Caco-2 (cell line): Measurements from ENCODE around the gene ZC3H18. TPM values are rescaled to one million over a fixed set of nuclear protein-coding genes. Genes with fewer than 3 reads are reported as not detected.

Experiments
- BruUV-seq: library from RNA; stranded (reverse); fragments of 400-500 nt; replicated peaks from 2 replicates; lab custom pipeline; 2021; lab: Mats Ljungman, UMichigan
- CTCF ChIA-PET: fragments of 300-600 bp; sonication (Branson Sonifier 250); formaldehyde crosslinking; loops from one replicate; lab custom pipeline; 2022; ENCODE audit warnings: antibody characterized with exemption; lab: Charles Lee
- POLR2A ChIA-PET: fragments of 300-600 bp; sonication (Branson Sonifier 250); formaldehyde crosslinking; loops from one replicate; lab custom pipeline; 2022; ENCODE audit warnings: antibody characterized with exemption; lab: Charles Lee
- DNase-seq, 2 experiments: peaks; one replicate each; pipeline versions ENCODE4 v3.0.0 to v3.0.0-alpha.2; 2020 to 2022
- H3K27me3 ChIP-seq: replicated peaks from 2 replicates; pipeline ENCODE4 v1.6.0; 2011; ENCODE audit warnings: low read length; ENCODE audit not compliant: control insufficient read depth, insufficient read depth
- H3K36me3 ChIP-seq: 2 replicates; pipeline ENCODE4 v1.5.1; 2011; ENCODE audit warnings: low read length; ENCODE audit not compliant: control insufficient read depth, insufficient read depth
- H3K4me1 ChIP-seq: fragments of 250-450 bp; sonication (Bioruptor Pico); 2 replicates; pipeline ENCODE4 v1.5.1; 2020; ENCODE audit warnings: mild to moderate bottlenecking
- H3K4me3 ChIP-seq: 2 replicates; pipeline ENCODE4 v1.5.1; 2011; ENCODE audit warnings: low read depth, mild to moderate bottlenecking, control low read depth, low read length
- H3K9me3 ChIP-seq: fragments of 250-450 bp; sonication (Bioruptor Pico); 2 replicates; pipeline ENCODE4 v1.5.1; 2020; ENCODE audit warnings: mild to moderate bottlenecking, moderate library complexity
- H3K27ac Mint-ChIP-seq: one replicate; pipeline ENCODE4 v1.8.0; 2022; ENCODE audit warnings: mixed read lengths; ENCODE audit not compliant: unreplicated experiment
- H3K27me3 Mint-ChIP-seq: one replicate; pipeline ENCODE4 v1.8.0; 2022; ENCODE audit warnings: mixed read lengths; ENCODE audit not compliant: insufficient read depth, unreplicated experiment
- H3K36me3 Mint-ChIP-seq: one replicate; pipeline ENCODE4 v1.8.0; 2022; ENCODE audit warnings: mild to moderate bottlenecking, mixed read lengths; ENCODE audit not compliant: insufficient read depth, unreplicated experiment
- H3K4me1 Mint-ChIP-seq: one replicate; pipeline ENCODE4 v1.8.0; 2022; ENCODE audit warnings: low read depth, mixed read lengths; ENCODE audit not compliant: unreplicated experiment
- H3K4me3 Mint-ChIP-seq: one replicate; pipeline ENCODE4 v1.8.0; 2022; ENCODE audit warnings: mild to moderate bottlenecking, moderate library complexity, mixed read lengths; ENCODE audit not compliant: unreplicated experiment
- H3K9me3 Mint-ChIP-seq: one replicate; pipeline ENCODE4 v1.8.0; 2022; ENCODE audit warnings: mixed read lengths; ENCODE audit not compliant: unreplicated experiment
- CTCF ChIP-seq, 2 experiments: fragments of 200-600 bp in 1 of 2; IDR thresholded peaks; 1 replicate in 1 of 2; 2 replicates in 1 of 2; pipeline versions ENCODE4 v1.5.1 to v1.8.0; 2011 to 2022; ENCODE audit warnings: antibody characterized with exemption in 1 of 2, control low read depth in 1 of 2, inconsistent platforms in 1 of 2, low read depth in 1 of 2, low read length in 1 of 2, mild to moderate bottlenecking in 1 of 2, moderate library complexity in 1 of 2; ENCODE audit not compliant: insufficient read depth in 1 of 2, severe bottlenecking in 1 of 2, unreplicated experiment in 1 of 2
- intact Hi-C: fragments of 100-400 bp; cut with micrococcal nuclease; formaldehyde crosslinking; loops from one replicate; pipeline ENCODE4 v1.10.0; 2022; ENCODE audit not compliant: unreplicated experiment
- total RNA-seq: library from RNA; stranded (reverse); gene quantifications from 2 replicates; pipeline ENCODE4 v1.2.3, GENCODE V29; 2022

Gene ZC3H18
- total RNA-seq, 1 experiment from 2014 or later: 82.0 TPM

GRCh38 chr16:88657371-88657770 is 87.2 kb downstream of the ZC3H18 start:
- Histone ChIP-seq H3K4me1 (peaks cover 11% of the 10 kb centered on the region), H3K36me3 (peaks cover 4% of the 10 kb centered on the region), H3K27me3 (no peaks in the 10 kb centered on the region), H3K4me3 (no peak overlapping the region), H3K9me3 (no peaks in the 10 kb centered on the region)
- Mint-ChIP-seq H3K4me3 (no peak overlapping the region), H3K9me3 (no peaks in the 10 kb centered on the region), H3K27ac (no peak overlapping the region), H3K36me3 (peaks cover 35% of the 10 kb centered on the region), H3K4me1 (peaks cover 5% of the 10 kb centered on the region), H3K27me3 (no peaks in the 10 kb centered on the region)
- ChIA-PET CTCF (no interaction called here), POLR2A (no interaction called here)
- no peak for DNase-seq
- intact Hi-C loops: no loop called here
- TF ChIP-seq CTCF (IDR thresholded peaks at IDR 0.05; ENCODE audit: insufficient read depth in 1 of 2, low read depth in 1 of 2, low read length in 1 of 2, severe bottlenecking in 1 of 2, unreplicated experiment in 1 of 2): no peak
- BruUV-seq: no TSS peak

- no peak for DNase-seq
- Histone ChIP-seq H3K9me3 (no peaks in the 10 kb centered on the region), H3K4me1 (peaks cover 11% of the 10 kb centered on the region), H3K36me3 (peaks cover 4% of the 10 kb centered on the region), H3K27me3 (no peaks in the 10 kb centered on the region), H3K4me3 (no peak overlapping the region)
- no peak overlapping the region for H3K4me3 Mint-ChIP-seq
- H3K36me3 Mint-ChIP-seq: peaks cover 35% of the 10 kb centered on the region
- H3K27ac Mint-ChIP-seq: no peak overlapping the region
- BruUV-seq: no TSS peak
- intact Hi-C loops: no loop called here
- peaks cover 5% of the 10 kb centered on the region for H3K4me1 Mint-ChIP-seq
- H3K9me3 Mint-ChIP-seq: no peaks in the 10 kb centered on the region
- TF ChIP-seq CTCF (IDR thresholded peaks at IDR 0.05; ENCODE audit: insufficient read depth in 1 of 2, low read depth in 1 of 2, low read length in 1 of 2, severe bottlenecking in 1 of 2, unreplicated experiment in 1 of 2): no peak
- H3K27me3 Mint-ChIP-seq: no peaks in the 10 kb centered on the region
- ChIA-PET CTCF (no interaction called here), POLR2A (no interaction called here)
Measured at GRCh38 chr16:88658714-88659113, 88.5 kb downstream of the ZC3H18 start.

GRCh38 chr16:88659160-88659559 is 89.0 kb downstream of the ZC3H18 start:
- peaks cover 30% of the 10 kb centered on the region for H3K36me3 Mint-ChIP-seq
- CTCF ChIA-PET: no interaction called here
- Histone ChIP-seq H3K4me3 (no peak overlapping the region), H3K36me3 (peaks cover 4% of the 10 kb centered on the region), H3K27me3 (no peaks in the 10 kb centered on the region), H3K4me1 (peaks cover 11% of the 10 kb centered on the region), H3K9me3 (no peaks in the 10 kb centered on the region)
- no peak for DNase-seq
- no TSS peak for BruUV-seq
- H3K4me3 Mint-ChIP-seq: no peak overlapping the region
- peaks cover 5% of the 10 kb centered on the region for H3K4me1 Mint-ChIP-seq
- no peak for TF ChIP-seq CTCF (IDR thresholded peaks at IDR 0.05; ENCODE audit: insufficient read depth in 1 of 2, low read depth in 1 of 2, low read length in 1 of 2, severe bottlenecking in 1 of 2, unreplicated experiment in 1 of 2)
- intact Hi-C loops: no loop called here
- POLR2A ChIA-PET: no interaction called here
- H3K27ac Mint-ChIP-seq: no peak overlapping the region
- H3K9me3 Mint-ChIP-seq: no peaks in the 10 kb centered on the region
- H3K27me3 Mint-ChIP-seq: no peaks in the 10 kb centered on the region
